HTERT RPE-1 (cell line): ENCODE measurements around the gene ADCK2.
"Not testable (repeated sequence)": the region's sequence is repeated elsewhere in the genome, so short reads cannot be mapped to it uniquely, and the experiment has no call there.

Source experiments
- in situ Hi-C: fragments of 300-500 bp; cut with MboI; formaldehyde crosslinking; loops from 4 replicates; pipeline ENCODE4 v1.14.3; 2020; ENCODE audit warnings: low sequenced_read_pairs

The ADCK2 gene

GRCh38 chr7:140691376-140692045 is 18.8 kb downstream of the ADCK2 start:
- in situ Hi-C loops, result no loop called here

GRCh38 chr7:140693849-140694248 is 21.1 kb downstream of the ADCK2 start:
- in situ Hi-C loops, result not testable (repeated sequence)

GRCh38 chr7:140694592-140694991 is 21.8 kb downstream of the ADCK2 start:
- in situ Hi-C loops, result no loop called here

GRCh38 chr7:140695381-140695780 is 22.6 kb downstream of the ADCK2 start:
- in situ Hi-C loops, result no loop called here

- in situ Hi-C loops, result no loop called here
These were observed 23.4 kb downstream of the ADCK2 start for GRCh38 chr7:140696024-140696679.

- in situ Hi-C loops, result no loop called here
These were observed 24.1 kb downstream of the ADCK2 start, which contains the start of gene NDUFB2 for GRCh38 chr7:140696680-140697446. TSS of gene NDUFB2 (plus strand) at chr7:140696708. CDS start at chr7:140696745, 37 bp downstream.

GRCh38 chr7:140697447-140698143 is 24.9 kb downstream of the ADCK2 start:
- in situ Hi-C loops, result no loop called here

GRCh38 chr7:140698477-140698876 is 25.7 kb downstream of the ADCK2 start:
- in situ Hi-C loops, result no loop called here

GRCh38 chr7:140702774-140703173 is 30.0 kb downstream of the ADCK2 start:
- in situ Hi-C loops, result no loop called here

- in situ Hi-C loops, result no loop called here
These were observed 31.5 kb downstream of the ADCK2 start for GRCh38 chr7:140704205-140704604.

GRCh38 chr7:140707132-140707531 is 34.4 kb downstream of the ADCK2 start:
- in situ Hi-C loops, result no loop called here

- in situ Hi-C loops, result not testable (repeated sequence)
These were observed 36.0 kb downstream of the ADCK2 start for GRCh38 chr7:140708764-140709163.

GRCh38 chr7:140712392-140712791 is 39.6 kb downstream of the ADCK2 start:
- in situ Hi-C loops, result not testable (repeated sequence)

GRCh38 chr7:140714331-140715040 is 41.7 kb downstream of the ADCK2 start:
- in situ Hi-C loops, result no loop called here

GRCh38 chr7:140719721-140720120 is 47.0 kb downstream of the ADCK2 start:
- in situ Hi-C loops, result no loop called here

GRCh38 chr7:140722254-140722653 is 49.5 kb downstream of the ADCK2 start:
- in situ Hi-C loops, result no loop called here

- in situ Hi-C loops, result no loop called here
These were observed 50.3 kb downstream of the ADCK2 start for GRCh38 chr7:140723006-140723405.

GRCh38 chr7:140723574-140723973 is 50.8 kb downstream of the ADCK2 start:
- in situ Hi-C loops, result no loop called here

- in situ Hi-C loops, result no loop called here
These were observed 52.0 kb downstream of the ADCK2 start for GRCh38 chr7:140724706-140725105.

- in situ Hi-C loops, result no loop called here
These were observed 53.5 kb downstream of the ADCK2 start for GRCh38 chr7:140726281-140726680.

GRCh38 chr7:140732416-140732815 is 59.7 kb downstream of the ADCK2 start:
- in situ Hi-C loops, result no loop called here
